PC-3 (cell line): Measurements from ENCODE around the gene FBXO30. TPM values are rescaled to one million over a fixed set of nuclear protein-coding genes. Genes with fewer than 3 reads are reported as not detected.
A peak's percentile ranks its signal among the peaks of the same experiment; 100 is the strongest.

ENCODE experiments used
- ATAC-seq: fragments of 200-7000 bp; cut with Tn5 transposase; 2 replicates; pipeline ENCODE4 v1.9.1; 2020; ENCODE audit warnings: mild to moderate bottlenecking, moderate library complexity
- BruUV-seq: library from RNA; stranded (reverse); fragments of 400-500 nt; replicated peaks from 2 replicates; lab custom pipeline; 2021; lab: Mats Ljungman, UMichigan
- CTCF ChIA-PET: fragments of 300-600 bp; sonication (Branson Sonifier 250); formaldehyde crosslinking; loops from one replicate; lab custom pipeline; 2022; ENCODE audit warnings: antibody characterized with exemption; lab: Charles Lee
- POLR2A ChIA-PET: fragments of 300-600 bp; sonication (Branson Sonifier 250); formaldehyde crosslinking; loops from one replicate; lab custom pipeline; 2022; ENCODE audit warnings: antibody characterized with exemption; ENCODE audit not compliant: unreplicated experiment; lab: Charles Lee
- DNase-seq: peaks from one replicate; pipeline ENCODE4 v3.0.0-alpha.2; 2015
- H2AFZ ChIP-seq: fragments of 300-600 bp; sonication (generic); 2 replicates; pipeline ENCODE4 v1.6.0; 2016; ENCODE audit warnings: antibody characterized with exemption, low read length
- H3F3A ChIP-seq: fragments of 300-600 bp; sonication (generic); one replicate; pipeline ENCODE4 v1.6.0; 2017; ENCODE audit warnings: antibody characterized with exemption, low read length, control low read depth, mild to moderate bottlenecking; ENCODE audit not compliant: unreplicated experiment
- H3K27ac ChIP-seq: fragments of 300-600 bp; sonication (generic); 2 replicates; pipeline ENCODE4 v1.5.1; 2016; ENCODE audit warnings: mild to moderate bottlenecking, low read length
- H3K27me3 ChIP-seq: fragments of 300-600 bp; sonication (generic); 2 replicates; pipeline ENCODE4 v1.6.1; 2016; ENCODE audit warnings: low read length, mixed read lengths
- H3K36me3 ChIP-seq: fragments of 300-600 bp; sonication (generic); 2 replicates; pipeline ENCODE4 v1.6.1; 2016; ENCODE audit warnings: low read depth, mixed run types, low read length, mixed read lengths
- H3K4me1 ChIP-seq: fragments of 300-600 bp; sonication (generic); 2 replicates; pipeline ENCODE4 v1.5.1; 2016; ENCODE audit warnings: low read length; ENCODE audit not compliant: insufficient read depth
- H3K4me2 ChIP-seq: fragments of 300-600 bp; sonication (generic); 2 replicates; pipeline ENCODE4 v1.6.0; 2016; ENCODE audit warnings: low read length
- H3K4me3 ChIP-seq: fragments of 300-600 bp; sonication (generic); 2 replicates; pipeline ENCODE4 v1.5.1; 2016; ENCODE audit warnings: mild to moderate bottlenecking, low read length, mixed read lengths
- H3K79me2 ChIP-seq: fragments of 300-600 bp; sonication (generic); 2 replicates; pipeline ENCODE4 v1.6.1; 2017; ENCODE audit warnings: low read length, mixed read lengths
- H3K9ac ChIP-seq: fragments of 300-600 bp; sonication (generic); 2 replicates; pipeline ENCODE4 v1.6.0; 2016; ENCODE audit warnings: mild to moderate bottlenecking, low read length
- H3K9me2 ChIP-seq: fragments of 300-600 bp; sonication (generic); replicated peaks from 2 replicates; pipeline ENCODE4 v1.6.1; 2016; ENCODE audit warnings: mixed run types, low read length, mixed read lengths
- H3K9me3 ChIP-seq: fragments of 300-600 bp; sonication (generic); 2 replicates; pipeline ENCODE4 v1.6.1; 2016; ENCODE audit warnings: low read length, mixed read lengths
- H4K20me1 ChIP-seq: fragments of 300-600 bp; sonication (generic); 2 replicates; pipeline ENCODE4 v1.6.1; 2016; ENCODE audit warnings: low read length, mixed read lengths
- EZH2 ChIP-seq: fragments of 300-600 bp; sonication (generic); IDR thresholded peaks from one replicate; pipeline ENCODE4 v1.6.1; 2017; ENCODE audit warnings: antibody characterized with exemption, mild to moderate bottlenecking, low read length; ENCODE audit not compliant: unreplicated experiment
- EZH2phosphoT487 ChIP-seq: fragments of 300-600 bp; sonication (generic); IDR thresholded peaks from 2 replicates; pipeline ENCODE4 v1.6.1; 2018; ENCODE audit warnings: mild to moderate bottlenecking, antibody characterized with exemption, low read length, borderline replicate concordance
- intact Hi-C: fragments of 100-400 bp; cut with micrococcal nuclease; formaldehyde crosslinking; loops from 2 replicates; pipeline ENCODE4 v1.9.0; 2023
- total RNA-seq: library from RNA; depleted of rRNA; stranded (reverse); fragments of >200 nt; gene quantifications from 2 replicates; pipeline ENCODE4 v1.2.3, GENCODE V29; 2014
- TF ChIP-seq, protein P1 (sequence below): fragments of 300-600 bp; sonication (generic); conservative IDR thresholded peaks from 2 replicates; pipeline ENCODE4 v1.5.1; 2017; ENCODE audit warnings: antibody characterized with exemption, low read depth, mild to moderate bottlenecking, low read length

The FBXO30 gene
- total RNA-seq, 1 experiment from 2014 or later = 2.5 TPM

DNA sequence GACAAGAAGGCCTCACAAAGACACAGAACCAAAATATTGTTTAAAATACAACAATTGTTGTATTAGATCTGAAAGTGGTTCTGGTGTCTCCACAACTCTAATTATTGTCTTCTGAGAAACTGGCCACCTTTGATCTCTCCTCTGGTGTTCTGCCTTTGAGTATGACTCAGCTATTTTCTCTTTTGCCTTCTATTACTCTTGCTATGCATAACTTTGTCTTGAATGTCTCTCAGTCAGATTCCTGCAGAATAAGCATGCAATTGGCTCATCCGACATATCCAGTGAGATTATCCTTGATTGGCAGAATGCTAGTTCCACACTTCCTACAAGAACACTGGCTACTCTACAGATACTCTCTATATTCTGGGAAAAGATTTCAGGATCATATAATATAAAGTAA is 65.0 kb downstream of the FBXO30 start:
- Histone ChIP-seq H3K27me3 (no peaks in the 10 kb centered on the region), H3F3A (no peaks in the 10 kb centered on the region), H3K27ac (no peak overlapping the region), H2AFZ (no peak overlapping the region), H3K4me3 (no peak overlapping the region), H3K79me2 (no peaks in the 10 kb centered on the region), H3K9me2 (no peaks in the 10 kb centered on the region), H3K4me1 (0 out of 2 replicates have a peak, but pooled peaks cover 6% of the 10 kb centered on the region), H3K36me3 (peaks cover 7% of the 10 kb centered on the region; the same call in 1 of the 2 replicates), H3K4me2 (no peak overlapping the region), H4K20me1 (no peaks in the 10 kb centered on the region), H3K9ac (no peak overlapping the region), H3K9me3 (peaks cover 10% of the 10 kb centered on the region)
- TF ChIP-seq, protein P1, sequence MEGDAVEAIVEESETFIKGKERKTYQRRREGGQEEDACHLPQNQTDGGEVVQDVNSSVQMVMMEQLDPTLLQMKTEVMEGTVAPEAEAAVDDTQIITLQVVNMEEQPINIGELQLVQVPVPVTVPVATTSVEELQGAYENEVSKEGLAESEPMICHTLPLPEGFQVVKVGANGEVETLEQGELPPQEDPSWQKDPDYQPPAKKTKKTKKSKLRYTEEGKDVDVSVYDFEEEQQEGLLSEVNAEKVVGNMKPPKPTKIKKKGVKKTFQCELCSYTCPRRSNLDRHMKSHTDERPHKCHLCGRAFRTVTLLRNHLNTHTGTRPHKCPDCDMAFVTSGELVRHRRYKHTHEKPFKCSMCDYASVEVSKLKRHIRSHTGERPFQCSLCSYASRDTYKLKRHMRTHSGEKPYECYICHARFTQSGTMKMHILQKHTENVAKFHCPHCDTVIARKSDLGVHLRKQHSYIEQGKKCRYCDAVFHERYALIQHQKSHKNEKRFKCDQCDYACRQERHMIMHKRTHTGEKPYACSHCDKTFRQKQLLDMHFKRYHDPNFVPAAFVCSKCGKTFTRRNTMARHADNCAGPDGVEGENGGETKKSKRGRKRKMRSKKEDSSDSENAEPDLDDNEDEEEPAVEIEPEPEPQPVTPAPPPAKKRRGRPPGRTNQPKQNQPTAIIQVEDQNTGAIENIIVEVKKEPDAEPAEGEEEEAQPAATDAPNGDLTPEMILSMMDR = no peak
- TF ChIP-seq EZH2phosphoT487 (no peak), EZH2 (no peak)
- ATAC-seq (no peak), DNase-seq (peak; percentile 29)
- intact Hi-C loops = no loop called here
- ChIA-PET CTCF (no interaction called here), POLR2A (no interaction called here)
- no TSS peak for BruUV-seq

DNA sequence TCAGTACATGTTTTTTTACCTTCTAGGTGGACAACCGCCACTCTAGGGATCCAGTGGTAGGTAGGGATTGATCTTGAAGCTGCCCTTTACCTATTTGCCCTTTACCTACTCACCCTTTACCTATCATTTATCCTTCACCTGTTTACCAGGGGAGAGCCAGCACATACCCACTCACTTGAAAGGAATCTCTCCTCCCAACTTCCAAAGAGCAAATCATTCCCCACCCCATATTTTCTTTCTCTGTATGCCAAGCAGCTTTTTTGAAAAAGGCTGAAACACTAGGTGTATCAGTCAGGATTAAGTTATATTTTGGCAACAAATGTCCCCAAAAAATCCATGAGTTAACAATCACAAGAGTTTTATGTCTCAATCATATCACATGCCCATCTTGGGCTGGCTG is 68.7 kb downstream of the FBXO30 start:
- CTCF ChIA-PET = no interaction called here
- H3K27me3 ChIP-seq = no peaks in the 10 kb centered on the region
- DNase-seq (no peak), ATAC-seq (0 out of 2 replicates have a peak, but pooled peaks have one; percentile 29)
- no peaks in the 10 kb centered on the region for H3K79me2 ChIP-seq
- H3K27ac ChIP-seq = no peak overlapping the region
- TF ChIP-seq EZH2 (no peak), EZH2phosphoT487 (no peak)
- TF ChIP-seq, protein P1 = no peak
- intact Hi-C loops = no loop called here
- POLR2A ChIA-PET = no interaction called here
- H4K20me1 ChIP-seq = no peaks in the 10 kb centered on the region
- 0 out of 2 replicates have a peak, but pooled peaks cover 6% of the 10 kb centered on the region for H3K4me1 ChIP-seq
- H3K9me3 ChIP-seq = peaks cover 10% of the 10 kb centered on the region
- H3K9me2 ChIP-seq = no peaks in the 10 kb centered on the region
- H3K4me3 ChIP-seq = no peak overlapping the region
- no TSS peak for BruUV-seq
- no peaks in the 10 kb centered on the region for H3F3A ChIP-seq
- no peak overlapping the region for H3K9ac ChIP-seq
- no peak overlapping the region for H2AFZ ChIP-seq
- H3K36me3 ChIP-seq = peaks cover 7% of the 10 kb centered on the region; the same call in 1 of the 2 replicates
- no peak overlapping the region for H3K4me2 ChIP-seq

DNA sequence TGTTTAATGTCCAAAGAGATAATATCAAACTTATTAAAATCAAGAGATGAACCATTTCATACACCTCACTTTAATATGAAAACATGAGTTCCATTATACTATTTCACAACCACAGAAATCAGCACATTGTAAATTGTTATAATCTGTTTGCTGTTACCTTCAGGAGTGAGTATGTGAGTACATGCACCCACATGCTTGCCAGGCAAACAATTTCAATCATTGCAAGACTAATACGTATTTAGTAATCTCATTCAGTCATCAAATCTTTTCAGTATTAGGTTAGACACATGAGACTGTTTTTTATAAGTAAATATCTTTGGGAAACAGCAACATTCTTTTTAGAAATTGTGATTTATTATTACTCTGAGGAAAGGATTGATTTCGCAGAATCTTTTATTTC is 70.0 kb downstream of the FBXO30 start:
- Histone ChIP-seq H3K9me3 (peaks cover 10% of the 10 kb centered on the region), H3K4me1 (0 out of 2 replicates have a peak, but pooled peaks cover 6% of the 10 kb centered on the region), H3K79me2 (no peaks in the 10 kb centered on the region), H3K27ac (no peak overlapping the region), H3K9me2 (no peaks in the 10 kb centered on the region), H3K27me3 (no peaks in the 10 kb centered on the region), H3K36me3 (peaks cover 7% of the 10 kb centered on the region; the same call in 1 of the 2 replicates), H4K20me1 (no peaks in the 10 kb centered on the region), H3K4me2 (no peak overlapping the region), H2AFZ (no peak overlapping the region), H3K4me3 (no peak overlapping the region), H3K9ac (no peak overlapping the region), H3F3A (no peaks in the 10 kb centered on the region)
- no TSS peak for BruUV-seq
- intact Hi-C loops = no loop called here
- DNase-seq (no peak), ATAC-seq (no peak)
- ChIA-PET CTCF (no interaction called here), POLR2A (no interaction called here)
- TF ChIP-seq, protein P1 = no peak
- TF ChIP-seq EZH2phosphoT487 (no peak), EZH2 (no peak)
